Dermis blood vessel endothelial cell (primary cell): ENCODE measurements around the gene B9D2. TPM values are rescaled to one million over a fixed set of nuclear protein-coding genes. Genes with fewer than 3 reads are reported as not detected.
"Not testable (repeated sequence)": the region's sequence is repeated elsewhere in the genome, so short reads cannot be mapped to it uniquely, and the experiment has no call there.

Source experiments
- DNase-seq: peaks from one replicate; pipeline ENCODE4 v3.0.0; 2010
- total RNA-seq: library from RNA; depleted of rRNA; stranded (reverse); fragments of >200 nt; gene quantifications from 2 replicates; pipeline ENCODE4 v1.2.3, GENCODE V29; 2014

Gene B9D2
- total RNA-seq, 1 donor from 2014 or later = 6.8 TPM

- no peak for DNase-seq
Observed at GRCh38 chr19:41354343-41354953, 9.5 kb downstream of the B9D2 start.

GRCh38 chr19:41353466-41354342 lies 10.2 kb downstream of the B9D2 start, which contains the start of gene TGFB1:
Gene TGFB1, minus strand, starts transcription at chr19:41353922. Its CDS starts 878 bp downstream, at chr19:41353044.
- DNase-seq = peak; percentile 87

DNA sequence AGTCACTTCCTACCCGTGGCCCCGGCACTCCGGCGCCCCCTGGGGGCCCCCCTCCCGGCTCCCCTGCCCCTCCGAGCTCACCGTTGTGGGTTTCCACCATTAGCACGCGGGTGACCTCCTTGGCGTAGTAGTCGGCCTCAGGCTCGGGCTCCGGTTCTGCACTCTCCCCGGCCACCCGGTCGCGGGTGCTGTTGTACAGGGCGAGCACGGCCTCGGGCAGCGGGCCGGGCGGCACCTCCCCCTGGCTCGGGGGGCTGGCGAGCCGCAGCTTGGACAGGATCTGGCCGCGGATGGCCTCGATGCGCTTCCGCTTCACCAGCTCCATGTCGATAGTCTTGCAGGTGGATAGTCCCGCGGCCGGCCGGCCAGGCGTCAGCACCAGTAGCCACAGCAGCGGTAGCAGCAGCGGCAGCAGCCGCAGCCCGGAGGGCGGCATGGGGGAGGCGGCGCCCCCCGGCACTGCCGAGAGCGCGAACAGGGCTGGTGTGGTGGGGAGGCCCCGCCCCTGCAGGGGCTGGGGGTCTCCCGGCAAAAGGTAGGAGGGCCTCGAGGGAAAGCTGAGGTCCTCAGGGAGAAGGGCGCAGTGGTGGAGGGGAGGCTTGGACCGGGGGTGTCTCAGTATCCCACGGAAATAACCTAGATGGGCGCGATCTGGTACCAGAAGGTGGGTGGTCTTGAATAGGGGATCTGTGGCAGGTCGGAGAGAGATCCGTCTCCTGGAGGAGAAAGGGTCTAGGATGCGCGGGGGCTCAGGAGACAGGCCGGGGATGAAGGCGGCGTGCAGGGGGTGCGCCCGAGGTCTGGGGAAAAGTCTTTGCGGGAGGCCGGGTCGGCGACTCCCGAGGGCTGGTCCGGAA lies 11.1 kb downstream of the B9D2 start:
- DNase-seq = peak; percentile 72

GRCh38 chr19:41352279-41352608 lies 11.7 kb downstream of the B9D2 start:
- no peak for DNase-seq

- peak; percentile 76 for DNase-seq
Observed at GRCh38 chr19:41351339-41352245, 12.4 kb downstream of the B9D2 start.

DNA sequence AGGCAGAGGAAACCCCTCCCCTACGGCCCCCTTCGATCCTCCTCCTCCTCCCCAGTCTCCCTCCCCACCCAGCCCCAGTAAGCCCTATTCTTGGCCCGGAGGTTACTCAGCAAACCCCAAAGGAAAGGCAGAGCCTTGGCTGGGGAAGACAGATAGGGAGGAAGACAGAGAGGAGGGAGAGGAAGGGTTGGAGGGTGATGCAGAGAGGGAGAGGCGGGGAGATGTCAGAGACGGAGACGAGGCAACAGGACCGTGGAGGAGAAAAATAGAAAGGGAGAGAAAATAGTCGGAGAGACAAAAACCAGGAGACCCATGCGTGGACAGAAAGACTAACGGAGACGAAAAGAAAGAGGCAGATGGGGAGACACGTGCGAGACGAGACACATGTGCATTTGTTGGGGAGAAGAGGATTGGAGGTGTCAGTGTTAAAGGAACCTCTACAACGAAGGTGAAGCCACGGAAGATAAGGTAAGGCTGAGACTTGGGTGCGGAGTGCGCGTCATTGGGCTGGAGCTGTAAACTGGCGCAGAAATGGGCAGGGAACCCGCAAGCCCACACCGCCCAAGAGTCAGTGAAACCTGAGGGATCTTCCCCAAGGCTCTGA lies 13.1 kb downstream of the B9D2 start:
- peak; percentile 35 for DNase-seq

- not testable (repeated sequence) for DNase-seq
Observed at GRCh38 chr19:41346916-41347315, 17.0 kb downstream of the B9D2 start.

GRCh38 chr19:41344162-41344561 lies 19.8 kb downstream of the B9D2 start:
- DNase-seq = no peak

DNA sequence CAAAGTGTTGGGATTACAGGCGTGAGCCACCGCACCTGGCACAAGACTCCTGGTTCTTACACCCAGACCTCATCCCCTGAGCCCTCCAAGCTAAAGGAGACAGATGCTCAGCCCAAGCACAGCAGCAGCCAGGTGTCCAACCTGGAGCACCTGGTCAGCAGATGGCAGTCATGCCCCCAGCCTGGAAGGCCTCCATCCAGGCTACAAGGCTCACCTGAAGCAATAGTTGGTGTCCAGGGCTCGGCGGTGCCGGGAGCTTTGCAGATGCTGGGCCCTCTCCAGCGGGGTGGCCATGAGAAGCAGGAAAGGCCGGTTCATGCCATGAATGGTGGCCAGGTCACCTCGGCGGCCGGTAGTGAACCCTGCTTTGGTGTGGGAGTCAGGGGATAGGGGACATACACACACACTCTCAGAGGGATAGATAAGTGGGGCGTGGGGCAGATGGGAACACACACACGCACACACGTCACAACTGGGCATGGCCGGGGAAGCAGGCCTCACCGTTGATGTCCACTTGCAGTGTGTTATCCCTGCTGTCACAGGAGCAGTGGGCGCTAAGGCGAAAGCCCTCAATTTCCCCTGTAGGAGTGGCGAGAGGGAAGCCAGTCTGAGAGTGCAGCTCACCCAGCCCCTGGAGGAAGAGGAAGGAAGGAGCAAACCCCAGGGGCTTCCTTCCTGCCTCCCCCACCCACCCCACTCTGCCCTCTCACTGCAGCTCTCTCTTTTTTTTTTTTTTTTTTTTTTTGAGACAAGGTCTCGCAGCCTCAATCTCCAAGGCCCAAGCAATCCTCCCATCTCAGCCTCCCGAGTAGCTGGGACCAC lies 22.1 kb downstream of the B9D2 start:
- no peak for DNase-seq

DNA sequence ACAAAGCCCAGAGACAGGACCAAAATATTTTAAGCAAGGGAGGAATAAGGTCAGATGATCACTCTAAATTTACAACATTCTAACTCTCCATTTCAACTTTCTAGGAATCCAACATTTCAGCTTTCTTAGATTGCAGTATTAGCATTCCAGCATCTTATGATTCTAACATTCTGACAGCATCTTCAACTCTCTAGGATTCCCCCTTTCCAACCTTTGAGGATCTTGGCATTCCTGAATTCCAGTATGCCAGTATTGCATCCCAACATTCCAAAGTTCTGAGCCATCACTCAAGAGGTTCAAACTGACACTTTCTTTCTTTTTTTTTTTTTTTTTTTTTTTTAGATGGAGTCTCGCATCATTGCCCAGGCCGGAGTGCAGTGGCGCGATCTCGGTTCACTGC lies 24.0 kb downstream of the B9D2 start:
- no peak for DNase-seq

- no peak for DNase-seq
Observed at GRCh38 chr19:41335467-41335866, 28.5 kb downstream of the B9D2 start.

DNA sequence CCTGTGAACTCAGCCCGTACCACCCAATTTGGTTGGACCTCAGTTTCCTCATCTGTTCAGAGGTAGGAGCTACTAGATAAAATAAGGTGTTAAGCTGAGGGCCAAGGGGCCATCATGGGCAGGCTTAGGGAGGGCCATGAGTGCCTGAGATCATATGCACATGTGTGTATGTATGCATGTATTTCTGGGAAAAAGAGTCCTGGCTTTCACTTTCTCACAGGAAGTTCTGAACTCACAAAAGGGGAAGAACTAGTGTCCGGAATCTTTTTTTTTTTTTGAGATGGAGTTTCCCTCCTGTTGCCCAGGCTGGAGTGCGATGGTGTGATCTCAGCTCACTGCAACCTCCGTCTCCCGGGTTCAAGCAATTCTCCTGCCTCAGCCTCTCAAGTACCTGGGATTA lies 29.2 kb downstream of the B9D2 start:
- peak; percentile 56 for DNase-seq

GRCh38 chr19:41332468-41332867 lies 31.5 kb downstream of the B9D2 start:
- no peak for DNase-seq

- DNase-seq = no peak
Observed at GRCh38 chr19:41332000-41332399, 31.9 kb downstream of the B9D2 start.

DNA sequence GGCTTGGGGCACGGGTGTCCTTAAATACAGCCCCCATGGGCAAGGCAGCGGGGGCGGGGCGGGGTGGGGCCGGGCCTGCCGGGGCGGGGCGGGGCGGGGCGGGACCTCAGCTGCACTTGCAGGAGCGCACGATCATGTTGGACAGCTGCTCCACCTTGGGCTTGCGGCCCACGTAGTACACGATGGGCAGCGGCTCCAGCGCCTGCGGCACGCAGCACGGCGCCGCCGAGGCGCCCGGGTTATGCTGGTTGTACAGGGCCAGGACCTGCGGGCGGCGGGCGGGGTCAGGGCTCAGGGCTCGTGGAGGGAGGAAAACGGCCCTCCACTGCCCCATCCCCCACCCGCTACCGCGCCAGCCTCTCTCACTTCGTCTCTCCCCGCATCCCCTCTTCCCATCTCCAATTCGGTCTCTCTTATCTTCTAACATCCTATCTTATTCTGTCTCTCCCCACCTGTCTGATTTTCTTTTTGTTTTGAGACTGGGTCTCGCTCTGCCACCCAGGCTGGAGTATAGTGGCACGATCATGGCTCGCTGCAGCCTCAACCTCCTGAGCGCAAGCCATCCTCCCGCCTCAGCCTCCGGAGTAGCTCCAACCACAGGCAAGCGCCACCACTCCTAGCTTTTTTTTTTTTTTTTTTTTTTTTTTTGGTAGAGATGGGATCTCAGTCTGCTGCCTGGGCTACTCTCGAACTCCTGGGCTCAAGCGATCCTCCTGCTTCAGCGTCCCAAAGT lies 32.8 kb downstream of the B9D2 start:
- DNase-seq = no peak

DNA sequence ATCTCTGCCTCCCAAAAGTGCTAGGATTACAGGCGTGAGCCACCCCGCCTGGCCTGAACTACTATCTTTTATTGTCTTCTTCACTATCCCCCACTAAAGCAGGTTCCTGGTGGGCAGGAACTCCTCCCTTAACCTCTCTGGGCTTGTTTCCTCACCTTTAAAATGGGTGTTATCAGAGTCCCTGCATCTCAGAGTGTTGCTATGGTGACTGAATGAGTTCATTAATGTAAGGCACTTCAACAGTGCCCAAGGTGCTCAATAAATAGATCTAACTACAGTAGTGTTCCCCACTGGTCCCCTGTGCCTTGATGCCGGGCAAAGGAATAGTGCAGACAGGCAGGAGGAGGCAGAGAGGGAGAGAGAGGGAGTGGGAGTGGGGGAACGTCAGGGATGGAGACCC lies 33.5 kb downstream of the B9D2 start:
- no peak for DNase-seq

DNA sequence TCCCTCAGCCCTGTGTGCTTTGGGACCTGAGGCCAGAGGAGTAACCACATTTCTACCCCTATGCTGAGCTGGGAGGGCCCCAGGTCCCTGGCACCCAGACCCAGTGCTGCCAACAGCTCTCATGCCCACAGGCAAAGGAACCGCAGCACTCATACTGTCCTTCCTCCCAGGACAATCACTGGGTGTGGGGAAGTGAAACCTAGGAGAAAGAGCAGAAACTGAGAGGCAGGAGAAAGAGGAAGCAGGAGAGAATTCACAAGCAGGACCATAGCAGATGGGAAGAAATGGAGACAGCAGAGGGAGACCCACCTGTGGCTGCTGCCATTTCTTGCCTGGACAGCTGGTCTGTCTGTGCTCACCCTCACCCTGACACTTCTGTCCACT lies 35.1 kb downstream of the B9D2 start:
- no peak for DNase-seq

- DNase-seq = peak; percentile 41
Observed at GRCh38 chr19:41328157-41328841, 35.6 kb downstream of the B9D2 start.

GRCh38 chr19:41327576-41328156 lies 36.3 kb downstream of the B9D2 start:
- DNase-seq = peak; percentile 87
